HG03045 (cell line): Measurements from ENCODE around the gene OR12D1.
"Not testable (repeated sequence)": the region's sequence is repeated elsewhere in the genome, so short reads cannot be mapped to it uniquely, and the experiment has no call there.

Experiments used
- ATAC-seq: cut with Tn5 transposase; IDR thresholded peaks from one replicate; pipeline ENCODE4 v1.9.1; 2021; ENCODE audit warnings: mild to moderate bottlenecking, moderate library complexity; ENCODE audit not compliant: unreplicated experiment

The OR12D1 gene

DNA sequence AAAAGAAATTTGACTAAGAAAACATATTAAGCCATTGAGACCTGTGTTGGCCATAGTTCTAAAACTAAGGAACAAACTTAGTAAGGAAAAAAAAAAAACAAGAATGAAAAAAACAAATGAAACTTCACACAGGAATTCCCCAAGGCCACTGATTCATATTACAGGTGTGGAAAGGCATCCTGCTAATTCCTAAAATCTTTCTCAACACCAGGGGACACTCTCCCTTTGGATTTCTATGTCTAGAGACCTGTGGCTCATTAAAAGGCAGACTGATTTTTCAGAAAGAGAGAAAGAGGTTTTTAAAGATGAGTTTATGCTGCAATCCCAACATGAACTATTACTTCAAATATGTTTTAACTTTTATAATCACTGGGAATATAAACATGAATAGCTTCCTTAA, at the start of gene OR12D1:
OR12D1 (plus strand) TSS at position 341 of the 400 bp plus-strand sequence.
- no peak for ATAC-seq

GRCh38 chr6:29368765-29369164, 46.0 kb upstream of the OR12D1 start, which contains the start of gene OR5V1:
Gene OR5V1, minus strand, starts transcription at chr6:29368865. Its CDS starts 12,670 bp downstream, at chr6:29356195.
- no peak for ATAC-seq

- ATAC-seq = no peak
These were observed 39.5 kb upstream of the OR12D1 start, which contains the start of gene OR12D3 for GRCh38 chr6:29375191-29375590. Gene OR12D3, minus strand, starts transcription at chr6:29375291. Its CDS starts 4 bp downstream, at chr6:29375287.

- ATAC-seq = no peak
These were observed 38.7 kb upstream of the OR12D1 start for GRCh38 chr6:29376003-29376402.

- ATAC-seq = no peak
These were observed 26.2 kb upstream of the OR12D1 start for GRCh38 chr6:29388533-29388932.

DNA sequence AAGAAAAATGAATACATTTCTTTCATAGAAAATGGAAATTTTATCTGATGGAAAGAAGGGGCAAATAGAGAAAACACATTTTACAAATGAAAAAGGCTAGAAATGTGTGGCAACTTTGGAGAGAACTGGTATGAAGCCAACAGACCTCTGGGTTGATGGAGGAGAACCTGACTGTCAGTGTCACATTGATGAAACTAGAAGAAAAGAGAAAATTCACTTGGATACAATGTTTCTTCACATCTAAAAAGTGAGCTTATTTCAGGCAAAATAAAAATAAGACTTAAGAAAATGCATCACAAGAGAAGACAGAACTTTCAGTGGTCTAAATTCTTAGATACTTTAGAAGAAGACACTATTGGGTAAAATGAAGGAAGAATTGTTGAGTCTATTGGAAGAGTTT, 19.4 kb upstream of the OR12D1 start, which contains the start of gene OR12D2:
OR12D2 (plus strand) TSS at position 301 of the 400 bp plus-strand sequence. CDS start 1,069 bp downstream, outside the sequence.
- no peak for ATAC-seq

GRCh38 chr6:29399525-29399924, 15.2 kb upstream of the OR12D1 start:
- ATAC-seq = no peak

DNA sequence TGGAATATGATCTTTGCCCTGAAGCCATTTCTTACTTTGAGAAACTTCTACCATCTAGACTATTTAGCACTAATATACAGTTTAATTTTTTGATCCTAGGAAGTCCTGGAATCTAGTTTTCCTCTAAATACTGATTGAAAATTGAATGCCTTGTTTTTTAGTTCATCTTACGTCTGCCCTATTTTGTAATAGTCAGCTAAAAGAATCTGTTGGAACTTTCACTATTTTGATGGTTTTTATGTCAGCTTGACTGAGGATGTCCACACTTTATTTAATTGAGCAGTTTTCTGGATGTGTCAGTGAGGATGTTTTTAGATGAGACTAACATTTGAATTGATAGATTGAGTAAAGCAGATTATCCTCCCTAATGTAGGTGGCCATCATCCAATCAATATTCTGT, 10.9 kb upstream of the OR12D1 start:
- ATAC-seq = no peak

DNA sequence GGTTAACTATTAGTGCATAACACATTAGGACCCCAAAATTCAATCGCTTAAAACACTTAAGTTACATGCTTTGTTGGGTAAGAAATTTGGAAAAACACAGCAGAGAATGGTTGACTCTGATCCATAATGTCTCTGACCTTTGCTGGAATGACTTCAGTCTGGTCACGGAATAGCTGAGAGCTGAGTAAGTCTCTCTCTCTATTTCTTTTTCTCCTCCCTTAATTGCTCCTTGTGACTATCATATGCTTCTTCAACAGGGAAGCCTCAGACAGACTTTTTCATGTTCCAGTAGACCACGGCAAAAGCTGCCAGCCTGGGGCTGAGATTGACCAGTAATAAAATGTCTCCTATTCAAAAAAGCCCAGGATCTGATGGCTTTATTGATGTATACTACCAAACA, 4.8 kb downstream of the OR12D1 start:
- ATAC-seq = no peak

- no peak for ATAC-seq
These were observed 9.4 kb downstream of the OR12D1 start for GRCh38 chr6:29424168-29424567.

- no peak for ATAC-seq
These were observed 9.8 kb downstream of the OR12D1 start for GRCh38 chr6:29424575-29424974.

DNA sequence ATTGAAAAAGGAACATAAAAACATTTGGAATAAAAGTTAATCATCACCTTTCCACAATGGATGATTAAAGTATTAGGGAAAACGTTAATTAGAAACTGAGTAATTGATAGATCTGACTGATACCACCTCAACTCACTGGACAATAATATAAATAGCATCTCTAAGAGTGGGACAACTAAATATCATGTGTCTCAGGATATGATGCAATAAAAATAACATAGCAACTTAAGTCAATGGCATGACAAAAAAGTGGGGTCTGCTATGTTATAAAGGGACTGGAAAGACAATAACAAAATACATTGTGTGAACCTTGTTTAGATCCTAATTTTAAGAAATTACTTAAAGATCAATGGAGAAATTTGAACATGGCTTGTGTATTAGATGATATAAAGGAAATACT, 10.3 kb downstream of the OR12D1 start:
- no peak for ATAC-seq

GRCh38 chr6:29426654-29427053, 11.9 kb downstream of the OR12D1 start:
- no peak for ATAC-seq

- ATAC-seq = not testable (repeated sequence)
These were observed 22.0 kb downstream of the OR12D1 start for GRCh38 chr6:29436730-29437129.

DNA sequence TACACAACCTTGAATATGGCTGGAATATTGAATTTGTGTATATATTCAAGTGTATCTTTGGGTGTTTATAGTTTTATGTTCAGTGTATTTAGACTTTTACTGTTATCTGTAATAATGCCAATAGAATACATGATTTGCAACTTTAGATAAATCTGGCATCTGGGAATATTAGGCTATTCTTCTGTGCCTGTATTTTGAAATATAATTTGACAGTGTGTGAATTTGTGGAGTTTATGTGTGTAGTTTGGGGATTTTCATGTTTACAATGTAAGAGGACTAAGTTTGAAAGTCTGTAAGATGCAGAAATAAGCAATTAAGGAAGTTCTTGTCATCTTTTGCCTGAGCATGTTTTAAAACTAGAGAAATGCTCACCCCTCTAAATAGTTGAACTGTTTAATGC, 24.3 kb downstream of the OR12D1 start, which contains the start of gene OR10C1:
OR10C1 (plus strand) TSS at position 301 of the 400 bp plus-strand sequence. CDS start 710 bp downstream, outside the sequence.
- ATAC-seq = no peak

- no peak for ATAC-seq
These were observed 28.0 kb downstream of the OR12D1 start for GRCh38 chr6:29442719-29443118.

DNA sequence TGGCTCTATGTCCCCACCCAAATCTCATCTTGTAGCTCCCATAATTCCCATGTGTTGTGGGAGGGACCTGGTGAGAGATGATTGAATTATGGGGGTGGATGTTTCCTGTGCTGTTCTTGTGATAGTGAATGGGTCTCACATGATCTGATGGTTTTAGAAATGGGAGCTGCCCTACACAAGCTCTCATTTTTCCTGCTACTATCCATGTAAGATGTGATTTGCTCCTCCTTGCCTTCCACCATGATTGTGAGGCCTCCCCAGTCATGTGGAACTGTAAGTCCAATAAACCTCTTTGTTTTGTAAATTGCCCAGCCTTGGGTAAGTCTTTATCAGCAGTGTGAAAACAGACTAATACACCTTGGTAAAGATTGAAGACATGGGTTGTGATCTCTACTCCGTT, 29.3 kb downstream of the OR12D1 start:
- not testable (repeated sequence) for ATAC-seq

GRCh38 chr6:29447670-29448069, 32.9 kb downstream of the OR12D1 start:
- ATAC-seq = no peak

DNA sequence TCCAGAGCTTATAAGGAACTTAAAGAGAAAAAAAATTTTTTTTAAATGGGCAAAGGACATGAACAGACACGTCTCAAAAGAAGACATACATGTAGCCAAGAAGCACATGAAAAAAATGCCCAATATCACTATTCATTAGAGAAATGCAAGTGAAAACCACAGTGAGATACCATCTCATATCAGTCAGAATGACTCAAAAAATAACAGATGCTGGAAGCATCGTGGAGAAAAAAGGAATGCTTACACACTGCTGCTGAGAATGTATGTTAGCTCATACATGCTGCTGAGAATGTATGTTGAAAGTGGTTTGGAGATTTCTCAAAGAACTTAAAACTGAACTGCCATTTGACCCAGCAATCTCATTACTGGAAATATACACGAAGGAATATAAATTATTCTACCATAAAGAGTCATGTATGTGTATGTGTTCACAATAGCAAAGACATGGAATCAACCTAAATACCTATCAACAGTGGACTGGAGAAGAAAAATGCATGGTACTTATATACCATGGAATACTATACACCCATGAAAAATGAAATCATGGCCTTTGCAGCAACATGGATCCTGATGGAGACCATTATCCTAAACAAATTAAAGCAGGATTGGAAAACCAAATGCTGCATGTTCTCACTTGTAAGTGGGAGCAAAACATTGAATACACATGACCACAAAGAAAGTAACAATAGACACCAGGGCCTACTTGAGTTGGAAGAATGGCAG, 36.9 kb downstream of the OR12D1 start:
- ATAC-seq = no peak

DNA sequence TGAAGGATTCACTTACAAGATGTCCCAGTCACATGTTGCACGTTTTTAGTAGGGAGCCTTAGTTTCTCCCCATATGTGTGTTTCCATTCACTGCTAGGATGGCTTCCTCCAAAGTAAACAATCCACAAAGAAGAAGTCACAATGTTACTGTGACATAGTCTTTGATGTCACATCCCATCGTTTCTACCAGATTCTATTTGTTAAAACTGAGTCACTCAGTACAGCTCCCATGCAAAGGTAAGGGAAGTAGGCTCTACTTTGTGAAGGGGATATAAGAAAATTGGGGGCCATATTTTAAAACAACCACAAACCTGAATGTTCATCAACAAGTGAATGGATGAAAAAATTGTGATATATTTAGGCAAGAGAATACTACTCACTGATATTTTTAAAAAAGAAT, 42.2 kb downstream of the OR12D1 start, which contains the start of the genes OR11A1 and OR2H1:
OR11A1 (minus strand) TSS at position 101 of the 400 bp plus-strand sequence. CDS start 29,430 bp downstream, outside the sequence.
OR2H1 (plus strand) TSS at position 185 of the 400 bp plus-strand sequence. CDS start 4,615 bp downstream, outside the sequence.
- no peak for ATAC-seq

DNA sequence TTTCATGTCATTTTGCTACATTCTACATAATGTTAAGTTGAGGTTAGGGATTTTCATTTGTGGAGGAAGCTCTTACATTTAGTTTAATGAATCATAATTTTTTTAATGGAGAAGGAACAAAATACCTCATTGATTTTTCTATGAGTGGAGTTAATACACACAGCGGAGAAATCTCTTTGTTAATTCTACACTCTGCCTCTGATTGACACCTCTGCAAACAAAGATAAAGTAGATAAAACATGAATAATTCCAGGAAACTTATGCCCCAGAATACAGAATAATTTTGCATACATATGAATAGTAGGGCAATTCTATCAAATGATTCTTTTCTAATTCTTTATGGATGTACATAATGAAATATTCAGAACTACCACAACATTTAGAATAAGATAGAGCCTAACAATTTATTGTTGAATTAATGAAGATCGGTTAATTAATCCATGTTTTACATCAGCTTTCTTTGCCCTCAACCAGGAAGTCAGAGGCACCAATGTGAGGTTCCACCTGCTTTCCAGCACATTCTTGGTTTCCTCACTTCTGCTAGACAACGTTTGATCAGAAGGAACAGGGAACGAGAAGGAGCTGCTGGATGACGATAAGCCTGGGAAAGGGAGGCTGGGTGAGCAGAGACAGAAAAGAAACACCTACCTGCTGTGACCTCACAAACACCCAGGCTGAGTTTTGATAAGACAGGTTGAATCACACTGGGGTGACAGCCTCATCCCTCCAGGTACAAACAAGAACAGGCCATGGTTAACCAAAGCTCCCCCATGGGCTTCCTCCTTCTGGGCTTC, 46.5 kb downstream of the OR12D1 start:
- ATAC-seq = no peak
